Activated T-cell treated with anti-CD3 and anti-CD28 coated beads for 1 hour (primary cell): Measurements from ENCODE around the gene PEX11G.
"Not testable (repeated sequence)": the region's sequence is repeated elsewhere in the genome, so short reads cannot be mapped to it uniquely, and the experiment has no call there.

ENCODE experiments used
- DNase-seq: peaks from one replicate; pipeline ENCODE4 v3.0.0-alpha.2; 2020; ENCODE audit warnings: low read depth

PEX11G gene

GRCh38 chr19:7467009-7467989 lies 21.5 kb downstream of the PEX11G start:
- DNase-seq: no peak

- DNase-seq: no peak
These were observed 25.3 kb downstream of the PEX11G start for GRCh38 chr19:7463575-7463974.

GRCh38 chr19:7461841-7462629 lies 26.8 kb downstream of the PEX11G start:
- DNase-seq: no peak

- no peak for DNase-seq
These were observed 28.3 kb downstream of the PEX11G start for GRCh38 chr19:7460562-7460966.

DNA sequence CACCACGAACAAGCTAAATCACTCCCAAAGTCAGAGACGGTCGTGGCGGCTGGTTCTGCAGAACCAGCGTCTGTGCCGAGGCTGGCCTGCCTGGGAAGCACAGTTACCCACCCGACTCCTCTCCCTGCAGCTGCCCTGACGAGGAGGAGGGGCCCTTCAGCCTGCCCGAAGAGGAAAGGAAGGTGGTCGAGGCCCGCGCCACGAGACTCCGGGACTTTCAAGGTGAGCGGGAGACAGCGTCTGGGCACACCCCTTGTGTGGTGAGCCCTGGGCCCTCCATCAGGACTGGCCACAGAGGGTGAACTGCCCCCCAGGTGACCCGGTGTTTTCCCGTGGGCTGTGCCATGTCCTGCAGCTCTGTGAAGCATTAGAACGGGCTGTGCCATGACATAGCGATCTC lies 29.1 kb downstream of the PEX11G start:
- DNase-seq: no peak

GRCh38 chr19:7458675-7459074 lies 30.2 kb downstream of the PEX11G start:
- no peak for DNase-seq

DNA sequence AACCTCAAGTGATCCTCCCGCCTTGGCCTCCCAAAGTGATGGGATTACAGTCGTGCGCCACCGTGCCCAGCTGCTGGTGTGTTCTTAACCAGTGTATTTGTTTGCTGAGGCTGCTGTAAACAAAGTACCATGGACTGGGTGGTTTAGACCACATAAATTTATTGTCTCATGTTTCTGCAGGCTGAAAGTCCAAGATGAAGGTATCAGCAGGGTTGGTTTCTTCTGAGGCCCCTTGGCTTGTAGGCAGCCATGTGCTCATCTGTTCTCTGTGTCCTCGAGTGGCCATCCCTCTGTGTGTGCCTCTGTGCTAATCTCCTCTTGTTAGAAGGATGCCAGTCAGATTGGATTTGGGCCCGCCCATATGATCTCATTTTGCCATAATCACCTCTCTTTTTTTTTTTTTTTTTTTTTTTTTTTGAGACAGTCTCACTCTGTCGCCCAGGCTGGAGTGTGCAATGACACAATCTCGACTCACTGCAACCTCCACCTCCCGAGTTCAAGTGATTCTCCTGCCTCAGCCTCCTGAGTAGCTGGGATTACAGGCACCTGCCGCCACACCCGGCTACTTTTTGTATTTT lies 31.8 kb downstream of the PEX11G start:
- no peak for DNase-seq

GRCh38 chr19:7455600-7456296 lies 33.1 kb downstream of the PEX11G start:
- DNase-seq: no peak

GRCh38 chr19:7454998-7455397 lies 33.8 kb downstream of the PEX11G start:
- no peak for DNase-seq

- no peak for DNase-seq
These were observed 38.3 kb downstream of the PEX11G start for GRCh38 chr19:7450243-7451223.

GRCh38 chr19:7449391-7450070 lies 39.3 kb downstream of the PEX11G start:
- not testable (repeated sequence) for DNase-seq

- no peak for DNase-seq
These were observed 41.2 kb downstream of the PEX11G start for GRCh38 chr19:7447648-7448047.

GRCh38 chr19:7445104-7445503 lies 43.7 kb downstream of the PEX11G start:
- no peak for DNase-seq

- DNase-seq: no peak
These were observed 44.8 kb downstream of the PEX11G start for GRCh38 chr19:7444042-7444441.

DNA sequence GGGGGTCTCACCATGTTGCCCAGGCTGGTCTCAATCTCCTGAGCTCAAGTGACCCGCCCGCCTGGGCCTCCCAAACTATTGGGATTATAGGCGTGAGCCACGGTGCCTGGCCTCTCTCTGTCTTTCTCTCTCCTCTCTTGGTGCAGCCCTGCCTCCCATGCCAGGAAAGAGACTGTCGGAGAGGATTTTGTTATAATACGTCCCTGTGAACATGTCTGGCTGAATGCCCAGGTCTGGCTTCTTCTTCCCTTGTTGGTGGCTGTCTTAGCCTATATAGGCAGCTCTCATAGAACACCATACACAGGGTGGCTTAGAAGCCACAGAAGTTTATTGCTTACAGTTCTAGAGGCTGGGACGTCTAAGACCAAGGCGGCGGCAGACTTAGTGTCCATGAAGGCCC lies 46.4 kb downstream of the PEX11G start:
- no peak for DNase-seq

DNA sequence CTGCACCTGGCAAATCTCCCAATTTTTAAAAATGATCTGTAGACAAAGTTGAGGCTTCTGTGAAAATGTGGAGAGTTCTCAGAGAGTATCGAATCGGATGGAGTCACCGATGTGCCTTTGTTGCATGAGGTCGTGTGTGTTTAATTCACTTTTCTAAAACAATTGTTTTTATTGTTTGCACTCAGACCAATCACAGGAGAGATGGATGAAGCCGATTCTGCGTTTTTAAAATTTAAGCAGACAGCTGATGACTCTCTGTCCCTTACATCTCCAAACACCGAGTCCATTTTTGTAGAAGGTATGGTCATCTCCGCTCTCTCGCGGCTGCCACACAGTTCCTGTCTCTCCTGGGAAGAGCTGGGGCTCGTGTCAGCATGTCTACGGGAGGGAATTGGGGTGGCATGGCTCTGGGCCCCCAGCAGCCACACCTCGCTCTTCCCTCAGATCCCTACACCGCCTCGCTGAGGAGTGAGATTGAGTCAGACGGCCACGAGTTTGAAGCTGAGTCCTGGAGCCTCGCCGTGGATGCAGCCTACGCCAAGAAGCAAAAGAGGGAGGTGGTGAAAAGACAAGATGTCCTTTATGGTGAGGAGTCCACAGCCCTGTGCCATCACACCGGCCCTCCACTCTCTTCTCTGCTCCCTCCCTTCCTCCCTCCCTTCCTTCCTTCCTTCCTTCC lies 47.2 kb downstream of the PEX11G start:
- no peak for DNase-seq

- DNase-seq: no peak
These were observed 48.5 kb downstream of the PEX11G start for GRCh38 chr19:7440188-7440975.

GRCh38 chr19:7435586-7435985 lies 53.2 kb downstream of the PEX11G start:
- DNase-seq: no peak

DNA sequence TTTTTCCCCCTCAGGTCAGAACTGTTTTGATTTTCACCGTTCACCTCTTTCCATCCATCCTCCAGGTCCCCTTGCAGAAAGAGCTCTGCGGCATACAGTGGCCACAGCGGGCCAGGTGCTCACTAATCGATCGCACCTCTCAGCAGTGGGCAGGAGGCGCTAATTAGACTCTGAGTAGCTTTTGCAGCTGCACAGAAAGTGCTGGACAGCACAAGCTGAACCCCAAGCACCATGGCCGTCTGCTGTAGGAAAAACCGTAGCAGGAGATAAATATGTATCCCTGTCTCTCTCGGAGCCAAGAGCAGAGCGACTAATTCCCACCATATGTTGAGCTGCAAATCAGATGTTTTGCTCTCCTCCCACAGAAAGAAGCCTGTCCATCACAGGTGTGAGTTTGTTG lies 54.4 kb downstream of the PEX11G start:
- no peak for DNase-seq
